HCT116 (cell line): Measurements from ENCODE around the gene ZNF618. TPM values are rescaled to one million over a fixed set of nuclear protein-coding genes. Genes with fewer than 3 reads are reported as not detected.

ENCODE experiments used
- ATAC-seq: fragments of 200-7000 bp; cut with Tn5 transposase; 2 replicates; pipeline ENCODE4 v1.9.1; 2020; ENCODE audit warnings: mild to moderate bottlenecking, moderate library complexity
- BruUV-seq: library from RNA; stranded (reverse); fragments of 400-500 nt; replicated peaks from 2 replicates; lab custom pipeline; 2021; lab: Mats Ljungman, UMichigan
- CTCF ChIA-PET: fragments of 300-600 bp; sonication (Branson Sonifier 250); formaldehyde crosslinking; loops from one replicate; lab custom pipeline; 2021; ENCODE audit warnings: antibody characterized with exemption; lab: Charles Lee
- POLR2A ChIA-PET: fragments of 300-600, 350-600 bp; sonication (Branson Sonifier 250); formaldehyde crosslinking; loops from one replicate; lab custom pipeline; 2021; ENCODE audit warnings: antibody characterized with exemption; lab: Charles Lee
- RAD21 ChIA-PET, 2 experiments: fragments of 300-600 bp; sonication (Branson Sonifier 250); formaldehyde crosslinking; loops; one replicate each; lab custom pipeline; 2023; ENCODE audit warnings: low total read pairs in 2 of 2; ENCODE audit not compliant: uncharacterized antibody in 2 of 2, unreplicated experiment in 2 of 2, low non-redundant PET in 1 of 2; lab: Charles Lee
- DNase-seq: peaks from one replicate; pipeline ENCODE4 v3.0.0-alpha.2; 2010; ENCODE audit warnings: low read depth, low spot score
- H2AFZ ChIP-seq: fragments of 200-600 bp; shearing (Covaris generic), sonication (generic); 2 replicates; pipeline ENCODE4 v1.6.1; 2017; ENCODE audit warnings: low read depth, mixed run types, mixed read lengths, antibody characterized with exemption, low read length; ENCODE audit not compliant: poor library complexity, severe bottlenecking
- H3K27ac ChIP-seq: 2 replicates; pipeline ENCODE4 v1.5.1; 2012; ENCODE audit warnings: low read depth, low read length
- H3K27me3 ChIP-seq: fragments of 200-600 bp; sonication (generic); 2 replicates; pipeline ENCODE4 v1.6.1; 2016; ENCODE audit warnings: mixed run types, low read length, mixed read lengths; ENCODE audit not compliant: insufficient read depth
- H3K36me3 ChIP-seq, 2 experiments: fragments of 200-500 bp in 1 of 2; fragments of 200-600 bp in 1 of 2; sonication (Bioruptor generic) in 1 of 2; sonication (generic) in 1 of 2; 2 replicates each; pipeline versions ENCODE4 v1.5.1 to v1.6.1; 2014 to 2016; ENCODE audit warnings: low read length in 2 of 2, inconsistent platforms in 1 of 2, mixed read lengths in 1 of 2, mixed run types in 1 of 2; ENCODE audit not compliant: insufficient read depth in 2 of 2, control insufficient read depth in 1 of 2
- H3K4me1 ChIP-seq, 2 experiments: fragments of 200-600 bp in 1 of 2; sonication (generic) in 1 of 2; 2 replicates each; pipeline versions ENCODE4 v1.5.1 to v1.6.1; 2012 to 2017; ENCODE audit warnings: low read length in 2 of 2, inconsistent platforms in 1 of 2, mild to moderate bottlenecking in 1 of 2, mixed read lengths in 1 of 2, mixed run types in 1 of 2, moderate library complexity in 1 of 2; ENCODE audit not compliant: insufficient read depth in 2 of 2, control insufficient read depth in 1 of 2
- H3K4me2 ChIP-seq: fragments of 200-600 bp; sonication (generic); 2 replicates; pipeline ENCODE4 v1.6.1; 2017; ENCODE audit warnings: mixed run types, low read length, mixed read lengths
- H3K4me3 ChIP-seq, 2 experiments: fragments of 200-600 bp in 1 of 2; sonication (generic) in 1 of 2; replicated peaks in 1 of 2; 2 replicates each; pipeline ENCODE4 v1.5.1; 2011 to 2016; ENCODE audit warnings: low read length in 2 of 2, control low read depth in 1 of 2, low read depth in 1 of 2, mild to moderate bottlenecking in 1 of 2, mixed read lengths in 1 of 2, mixed run types in 1 of 2
- H3K79me2 ChIP-seq: fragments of 200-600 bp; sonication (generic); 2 replicates; pipeline ENCODE4 v1.6.1; 2017; ENCODE audit warnings: mild to moderate bottlenecking, mixed run types, low read length, moderate library complexity, mixed read lengths; ENCODE audit not compliant: insufficient read depth
- H3K9ac ChIP-seq: fragments of 200-600 bp; sonication (generic); 2 replicates; pipeline ENCODE4 v1.6.1; 2016; ENCODE audit warnings: low read length, mixed read lengths
- H3K9me2 ChIP-seq: fragments of 200-600 bp; sonication (generic), shearing (Covaris generic); 2 replicates; pipeline ENCODE4 v1.6.1; 2017; ENCODE audit warnings: mixed run types, mild to moderate bottlenecking, moderate library complexity; ENCODE audit not compliant: insufficient read depth
- H3K9me3 ChIP-seq, 2 experiments: fragments of 200-500 bp in 1 of 2; fragments of 200-600 bp in 1 of 2; sonication (Bioruptor generic) in 1 of 2; sonication (generic) in 1 of 2; 2 replicates each; pipeline ENCODE4 v1.6.1; 2014 to 2017; ENCODE audit warnings: low read length in 2 of 2, mixed read lengths in 2 of 2, inconsistent platforms in 1 of 2, low read depth in 1 of 2, mild to moderate bottlenecking in 1 of 2, mixed run types in 1 of 2, moderate library complexity in 1 of 2; ENCODE audit not compliant: control insufficient read depth in 1 of 2, insufficient read depth in 1 of 2
- H4K20me1 ChIP-seq: fragments of 200-600 bp; sonication (generic), shearing (Covaris generic); 2 replicates; pipeline ENCODE4 v1.6.1; 2017; ENCODE audit warnings: mixed run types, mild to moderate bottlenecking, moderate library complexity; ENCODE audit not compliant: insufficient read depth
- CEBPB ChIP-seq: IDR thresholded peaks from 2 replicates; pipeline ENCODE4 v1.6.1; 2012; ENCODE audit warnings: low read depth
- CTCF ChIP-seq, 3 experiments: fragments of 200-600 bp in 1 of 3; sonication (generic) in 1 of 3; IDR thresholded peaks in 2 of 3; conservative IDR thresholded peaks in 1 of 3; 2 replicates each; pipeline ENCODE4 v1.5.1; 2012 to 2017; ENCODE audit warnings: low read depth in 2 of 3, low read length in 2 of 3, antibody characterized with exemption in 1 of 3, borderline replicate concordance in 1 of 3, control low read depth in 1 of 3, mild to moderate bottlenecking in 1 of 3, mixed read lengths in 1 of 3, mixed run types in 1 of 3, moderate library complexity in 1 of 3; ENCODE audit not compliant: insufficient read depth in 1 of 3
- EGR1 ChIP-seq: IDR thresholded peaks from 2 replicates; pipeline ENCODE4 v1.6.1; 2012; ENCODE audit warnings: low read depth
- FOSL1 ChIP-seq: IDR thresholded peaks from 2 replicates; pipeline ENCODE4 v1.6.1; 2012; ENCODE audit warnings: low read depth
- JUND ChIP-seq: IDR thresholded peaks from 2 replicates; pipeline ENCODE4 v1.6.1; 2012
- SRF ChIP-seq: IDR thresholded peaks from 2 replicates; pipeline ENCODE4 v1.6.1; 2012; ENCODE audit warnings: low read depth
- TCF7L2 ChIP-seq: IDR thresholded peaks from 2 replicates; pipeline ENCODE4 v1.7.0; 2011; ENCODE audit warnings: borderline replicate concordance, inconsistent platforms; ENCODE audit not compliant: insufficient read depth, insufficient read length; ENCODE audit errors: extremely low read depth
- ZFX ChIP-seq: fragments of 450-650 bp; IDR thresholded peaks from 2 replicates; pipeline ENCODE4 v1.6.1; 2017
- ZNF274 ChIP-seq: fragments of 200-500 bp; sonication (Bioruptor generic); IDR thresholded peaks from 2 replicates; pipeline ENCODE4 v1.6.1; 2014; ENCODE audit warnings: mild to moderate bottlenecking, low read depth, low read length, inconsistent platforms
- intact Hi-C: fragments of 100-400 bp; cut with micrococcal nuclease; formaldehyde crosslinking; loops from 2 replicates; pipeline ENCODE4 v1.10.0; 2022
- total RNA-seq: library from RNA; stranded (reverse); gene quantifications from one replicate; pipeline ENCODE4 v1.2.1, GENCODE V29; 2021; ENCODE audit not compliant: unreplicated experiment

ZNF618 gene
- total RNA-seq, 1 experiment from 2014 or later, result 13.5 TPM

DNA sequence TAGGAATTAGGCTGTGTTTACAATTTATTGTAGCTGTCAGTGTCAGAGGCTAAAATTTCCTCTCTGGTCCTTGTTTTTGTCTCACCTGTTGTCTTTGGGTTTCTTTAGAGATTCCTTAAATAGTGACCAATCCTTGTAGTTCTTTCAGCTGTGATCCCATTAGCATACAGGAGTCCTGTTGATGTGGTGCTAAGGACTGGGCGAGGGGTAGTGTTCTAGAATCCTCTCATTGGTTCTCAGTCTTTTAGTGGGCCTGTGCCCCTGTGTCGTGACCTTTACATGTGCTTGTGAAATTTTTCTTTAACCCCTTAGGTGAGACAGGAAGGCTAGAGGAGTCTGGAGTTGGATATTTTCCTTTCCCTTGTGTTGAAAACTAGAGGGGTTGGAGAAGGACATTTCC lies 51.2 kb downstream of the ZNF618 start:
- no TSS peak for BruUV-seq
- Histone ChIP-seq H3K9me3 (no peaks in the 10 kb centered on the region; a peak in 1 of 4 replicates), H3K9ac (no peak overlapping the region), H3K36me3 (no peaks in the 10 kb centered on the region), H3K27ac (no peak overlapping the region), H3K9me2 (no peaks in the 10 kb centered on the region), H3K27me3 (no peaks in the 10 kb centered on the region), H4K20me1 (no peaks in the 10 kb centered on the region), H3K79me2 (no peaks in the 10 kb centered on the region; the same call in 1 of the 2 replicates), H2AFZ (no peak overlapping the region), H3K4me2 (no peak overlapping the region), H3K4me1 (no peaks in the 10 kb centered on the region), H3K4me3 (no peak overlapping the region)
- no peak for ATAC-seq
- RAD21 ChIA-PET, result no interaction called here
- no peak for TF ChIP-seq FOSL1
- TF ChIP-seq JUND, result no peak
- TF ChIP-seq TCF7L2, result no peak
- no peak for TF ChIP-seq EGR1
- TF ChIP-seq SRF, result no peak
- TF ChIP-seq ZFX, result no peak
- no peak for TF ChIP-seq CTCF (IDR thresholded peaks at IDR 0.05 in 2 of 3, conservative IDR thresholded peaks at IDR 0.05 in 1 of 3; ENCODE audit: borderline replicate concordance in 1 of 3, insufficient read depth in 1 of 3, low read depth in 2 of 3, low read length in 2 of 3)
- CTCF ChIA-PET, result no interaction called here
- intact Hi-C loops, result no loop called here
- no peak for DNase-seq
- POLR2A ChIA-PET, result no interaction called here

DNA sequence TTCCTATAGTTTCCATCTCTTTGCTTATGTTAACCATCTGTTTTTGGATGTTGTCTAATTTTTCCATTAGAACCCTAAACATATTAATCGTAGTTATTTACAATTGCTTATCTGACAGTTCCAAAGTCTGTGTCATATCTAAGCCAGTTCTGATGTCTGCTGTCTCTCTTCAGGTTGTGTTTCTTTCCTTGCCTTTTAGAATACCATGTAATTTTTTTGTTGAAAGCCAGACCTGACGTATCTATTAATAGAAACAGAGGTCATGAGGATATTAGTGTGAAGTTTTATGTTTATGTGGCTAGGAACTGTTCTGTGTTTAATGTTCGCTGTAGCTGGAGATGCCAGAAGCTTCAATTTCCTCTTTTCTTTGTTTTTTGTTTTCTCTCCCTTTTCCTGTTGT lies 52.2 kb downstream of the ZNF618 start:
- Histone ChIP-seq H3K4me3 (no peak overlapping the region), H3K9ac (no peak overlapping the region), H3K79me2 (no peaks in the 10 kb centered on the region; the same call in 1 of the 2 replicates), H3K4me1 (no peaks in the 10 kb centered on the region), H3K36me3 (no peaks in the 10 kb centered on the region), H3K4me2 (no peak overlapping the region), H3K9me3 (no peaks in the 10 kb centered on the region; a peak in 1 of 4 replicates), H4K20me1 (no peaks in the 10 kb centered on the region), H2AFZ (no peak overlapping the region), H3K9me2 (no peaks in the 10 kb centered on the region), H3K27ac (no peak overlapping the region), H3K27me3 (no peaks in the 10 kb centered on the region)
- CTCF ChIA-PET, result no interaction called here
- ATAC-seq, result no peak
- TF ChIP-seq ZFX, result no peak
- TF ChIP-seq CEBPB, result no peak
- no peak for TF ChIP-seq FOSL1
- TF ChIP-seq ZNF274, result no peak
- RAD21 ChIA-PET, result no interaction called here
- DNase-seq, result no peak
- POLR2A ChIA-PET, result no interaction called here
- intact Hi-C loops, result no loop called here
- BruUV-seq, result no TSS peak
